Liver (tissue), 9 donors: Measurements from ENCODE around the gene ALS2CL. TPM values are rescaled to one million over a fixed set of nuclear protein-coding genes. Genes with fewer than 3 reads are reported as not detected.

Experiments
- DNase-seq: peaks from one replicate; pipeline ENCODE4 v3.0.0-alpha.2; 2017; ENCODE audit warnings: low spot score
- H3K27ac ChIP-seq, 2 donors: one replicate each; pipeline ENCODE4 v1.7.0; 2013; ENCODE audit warnings: inconsistent platforms in 2 of 2, low read length in 2 of 2, control low read depth in 1 of 2, low read depth in 1 of 2, mild to moderate bottlenecking in 1 of 2
- H3K27me3 ChIP-seq, 4 donors: one replicate each; pipeline versions ENCODE4 v1.6.1 to v1.7.0; 2013; ENCODE audit warnings: low read length in 3 of 4, inconsistent platforms in 1 of 4, mild to moderate bottlenecking in 1 of 4, moderate library complexity in 1 of 4; ENCODE audit not compliant: control insufficient read depth in 4 of 4, insufficient read depth in 4 of 4
- H3K36me3 ChIP-seq, 4 donors: one replicate each; pipeline versions ENCODE4 v1.6.1 to v1.7.0; 2013; ENCODE audit warnings: low read length in 3 of 4, mild to moderate bottlenecking in 3 of 4, low read depth in 1 of 4, moderate library complexity in 1 of 4; ENCODE audit not compliant: control insufficient read depth in 4 of 4, insufficient read depth in 3 of 4
- H3K4me1 ChIP-seq, 4 donors: one replicate each; pipeline versions ENCODE4 v1.6.1 to v1.7.0; 2013; ENCODE audit warnings: low read length in 3 of 4, mild to moderate bottlenecking in 3 of 4, moderate library complexity in 1 of 4; ENCODE audit not compliant: control insufficient read depth in 4 of 4, insufficient read depth in 4 of 4
- H3K4me3 ChIP-seq, 3 donors: one replicate each; pipeline versions ENCODE4 v1.6.1 to v1.7.0; 2013; ENCODE audit warnings: low read length in 3 of 3, control low read depth in 1 of 3, low read depth in 1 of 3, mild to moderate bottlenecking in 1 of 3
- H3K9ac ChIP-seq, 2 donors: one replicate each; pipeline ENCODE4 v1.7.0; 2013; ENCODE audit warnings: low read length in 2 of 2, mild to moderate bottlenecking in 2 of 2, moderate library complexity in 2 of 2, control low read depth in 1 of 2, low read depth in 1 of 2
- H3K9me3 ChIP-seq, 4 donors: one replicate each; pipeline versions ENCODE4 v1.6.1 to v1.7.0; 2013; ENCODE audit warnings: low read length in 3 of 4; ENCODE audit not compliant: control insufficient read depth in 4 of 4
- EGR1 ChIP-seq, 2 donors: IDR thresholded peaks; 2 replicates each; pipeline ENCODE4 v1.6.1; 2016 to 2018; ENCODE audit warnings: antibody characterized with exemption in 2 of 2, low read depth in 2 of 2
- FOXA1 ChIP-seq: IDR thresholded peaks from 2 replicates; pipeline ENCODE4 v1.6.1; 2016; ENCODE audit warnings: antibody characterized with exemption
- GABPA ChIP-seq, 2 donors: IDR thresholded peaks in 1 of 2; conservative IDR thresholded peaks in 1 of 2; 2 replicates each; pipeline ENCODE4 v1.6.1; 2016; ENCODE audit warnings: antibody characterized with exemption in 2 of 2, mild to moderate bottlenecking in 1 of 2, moderate library complexity in 1 of 2
- HNF4A ChIP-seq, 2 donors: conservative IDR thresholded peaks; 2 replicates each; pipeline ENCODE4 v1.6.1; 2016; ENCODE audit warnings: antibody characterized with exemption in 2 of 2, mild to moderate bottlenecking in 2 of 2
- HNF4G ChIP-seq: IDR thresholded peaks from 2 replicates; pipeline ENCODE4 v1.6.1; 2016; ENCODE audit warnings: antibody characterized with exemption
- JUND ChIP-seq, 2 donors: IDR thresholded peaks; 2 replicates each; pipeline ENCODE4 v1.6.1; 2016; ENCODE audit warnings: antibody characterized with exemption in 2 of 2
- MAX ChIP-seq: IDR thresholded peaks from 2 replicates; pipeline ENCODE4 v1.6.1; 2016; ENCODE audit warnings: antibody characterized with exemption
- NR2F2 ChIP-seq: IDR thresholded peaks from 2 replicates; pipeline ENCODE4 v1.6.1; 2016; ENCODE audit warnings: antibody characterized with exemption
- RAD21 ChIP-seq, 2 donors: IDR thresholded peaks; 2 replicates each; pipeline ENCODE4 v1.6.1; 2016; ENCODE audit warnings: antibody characterized with exemption in 2 of 2, mild to moderate bottlenecking in 2 of 2
- RXRA ChIP-seq, 2 donors: IDR thresholded peaks; 2 replicates each; pipeline ENCODE4 v1.6.1; 2017 to 2018; ENCODE audit warnings: antibody characterized with exemption in 2 of 2, mild to moderate bottlenecking in 1 of 2
- SP1 ChIP-seq: IDR thresholded peaks from 2 replicates; pipeline ENCODE4 v1.6.1; 2018; ENCODE audit warnings: antibody characterized with exemption, mild to moderate bottlenecking
- TAF1 ChIP-seq: conservative IDR thresholded peaks from 2 replicates; pipeline ENCODE4 v1.6.1; 2016; ENCODE audit warnings: antibody characterized with exemption, mild to moderate bottlenecking
- YY1 ChIP-seq: IDR thresholded peaks from 2 replicates; pipeline ENCODE4 v1.6.1; 2016; ENCODE audit warnings: antibody characterized with exemption, mild to moderate bottlenecking
- ZBTB33 ChIP-seq: IDR thresholded peaks from 2 replicates; pipeline ENCODE4 v1.6.1; 2016; ENCODE audit warnings: antibody characterized with exemption
- WGBS: extraction: QIAGEN DNeasy Blood & Tissue Kit; methylation state at CpG from one replicate; pipeline ENCODE4 v1.1.7; 2013; 5-methylcytosine and 5-hydroxymethylcytosine counted together
- polyA plus RNA-seq, 2 donors: library from polyadenylated mRNA; stranded (reverse) in 1 of 2; unstranded in 1 of 2; fragments of 200-250 nt in 1 of 2; fragments of >200 nt in 1 of 2; fragmentation: Nextera tagmentation in 1 of 2; extraction: Ambion mirVana in 1 of 2; gene quantifications; one replicate each; pipeline versions ENCODE4 v1.2.1 to v1.2.3, GENCODE V29; 2013 to 2015
- total RNA-seq, 2 donors: library from RNA; depleted of rRNA; stranded (reverse); fragments of >200 nt; gene quantifications; one replicate each; pipeline ENCODE4 v1.2.3, GENCODE V29; 2014
- donor health status: healthy.
- donor health status: healthy.
- donor health status: healthy.
- donor health status: healthy.
- donor health status: healthy.

The ALS2CL gene
- total and polyA plus RNA-seq, 4 donors = 0.51 to 22.9 (median 5.7) TPM

- peak overlapping the region; percentile 73 to 76 for H3K27ac ChIP-seq
- no peaks in the 10 kb centered on the region for H3K27me3 ChIP-seq
- H3K36me3 ChIP-seq = peaks cover 0 to 2% (median 0%) of the 10 kb centered on the region in 4 donors
- WGBS = 27% methylated on average over 11 of the region's 11 CpGs
- H3K9me3 ChIP-seq = no peaks in the 10 kb centered on the region
- peak overlapping the region; percentile 67 to 80 (median 68) for H3K4me3 ChIP-seq
- peaks cover 13 to 49% (median 35%) of the 10 kb centered on the region in 4 donors for H3K4me1 ChIP-seq
- TF ChIP-seq SP1 (no peak), GABPA (IDR thresholded peaks at IDR 0.05 in 1 of 2, conservative IDR thresholded peaks at IDR 0.05 in 1 of 2) (no peak), RXRA (IDR thresholded peaks at IDR 0.05) (peak; percentile 34 to 43), RAD21 (IDR thresholded peaks at IDR 0.05) (no peak), EGR1 (IDR thresholded peaks at IDR 0.05; ENCODE audit: low read depth in 2 of 2) (no peak), NR2F2 (no peak), FOXA1 (no peak), YY1 (no peak)
- DNase-seq = no peak
- H3K9ac ChIP-seq = peak overlapping the region; percentile 40 to 48
Measured at GRCh38 chr3:46692566-46692990, 901 bp downstream of the ALS2CL start.

GRCh38 chr3:46690798-46691197 is 2.7 kb downstream of the ALS2CL start:
- Histone ChIP-seq H3K9ac (no peak overlapping the region), H3K4me1 (peaks cover 8 to 38% (median 28%) of the 10 kb centered on the region in 4 donors), H3K9me3 (no peaks in the 10 kb centered on the region), H3K4me3 (no peak overlapping the region), H3K27me3 (no peaks in the 10 kb centered on the region), H3K27ac (no peak overlapping the region), H3K36me3 (peaks cover 0 to 2% (median 0%) of the 10 kb centered on the region in 4 donors)
- WGBS = 72% methylated on average over 5 of the region's 5 CpGs
- TF ChIP-seq SP1 = no peak
- TF ChIP-seq ZBTB33 = no peak
- no peak for TF ChIP-seq MAX
- no peak for TF ChIP-seq GABPA (IDR thresholded peaks at IDR 0.05 in 1 of 2, conservative IDR thresholded peaks at IDR 0.05 in 1 of 2)
- no peak for DNase-seq

- WGBS = 98% methylated on average over 9 of the region's 9 CpGs
- peaks cover 0 to 4% (median 0%) of the 10 kb centered on the region in 4 donors for H3K4me1 ChIP-seq
- H3K4me3 ChIP-seq = no peak overlapping the region
- peaks cover 0 to 13% (median 8%) of the 10 kb centered on the region in 4 donors for H3K36me3 ChIP-seq
- TF ChIP-seq FOXA1 (no peak), TAF1 (no peak), NR2F2 (no peak), ZBTB33 (no peak), HNF4G (no peak), HNF4A (conservative IDR thresholded peaks at IDR 0.05) (no peak), YY1 (no peak), JUND (IDR thresholded peaks at IDR 0.05) (no peak)
- no peak overlapping the region for H3K27ac ChIP-seq
- no peaks in the 10 kb centered on the region for H3K9me3 ChIP-seq
- no peaks in the 10 kb centered on the region for H3K27me3 ChIP-seq
- DNase-seq = no peak
- no peak overlapping the region for H3K9ac ChIP-seq
Measured at GRCh38 chr3:46685446-46685845, 8.0 kb downstream of the ALS2CL start.
